K562 treated with DMSO at 1 percent for 4 hours (cell line): ENCODE measurements around the gene RPN2. TPM values are rescaled to one million over a fixed set of nuclear protein-coding genes. Genes with fewer than 3 reads are reported as not detected.

ENCODE experiments used
- total RNA-seq: library from RNA; unstranded; fragments of 300-600 nt; gene quantifications from 2 replicates; pipeline ENCODE4 v1.2.3, GENCODE V29; 2022; ENCODE audit not compliant: insufficient read depth

The RPN2 gene
- 302 and 372 TPM in 2 replicates for total RNA-seq

GRCh38 chr20:37178839-37179682, at the start of gene RPN2, which contains the start of gene MROH8:
Gene RPN2 (plus strand): TSS chr20:37179330. CDS start chr20:37179357, 27 bp downstream.
Gene MROH8 (minus strand): TSS chr20:37179548.

GRCh38 chr20:37261714-37262113, 82.6 kb downstream of the RPN2 start, which contains the start of gene GHRH:
Gene GHRH (minus strand): TSS chr20:37261814. CDS start chr20:37256889, 4,925 bp downstream.

Other genes with a start within 250 kb of the RPN2 start
- gene SAMHD1, start 227.6 kb upstream of the RPN2 start, total RNA-seq: 9.7 and 11.4 TPM in 2 replicates
- gene RBL1, start 83.3 kb upstream of the RPN2 start, total RNA-seq: 9.7 and 10.1 TPM in 2 replicates
- 1.9 TPM in 1 of 2 replicates, not detected in the other for gene MROH8, start 218 bp downstream of the RPN2 start, total RNA-seq
- gene GHRH, start 82.5 kb downstream of the RPN2 start, total RNA-seq: not detected in 2 replicates
- 15.0 and 15.1 TPM in 2 replicates for gene MANBAL, start 110.3 kb downstream of the RPN2 start, total RNA-seq
- gene SRC, start 166.8 kb downstream of the RPN2 start, total RNA-seq: 3.6 and 5.8 TPM in 2 replicates